Fibroblast of gingiva (primary cell): Measurements from ENCODE around the gene GATAD2A.
"Not testable (repeated sequence)": the region's sequence is repeated elsewhere in the genome, so short reads cannot be mapped to it uniquely, and the experiment has no call there.

ENCODE experiments used
- DNase-seq: peaks from one replicate; pipeline ENCODE4 v3.0.0-alpha.2; 2011; ENCODE audit warnings: low read depth

The GATAD2A gene

DNA sequence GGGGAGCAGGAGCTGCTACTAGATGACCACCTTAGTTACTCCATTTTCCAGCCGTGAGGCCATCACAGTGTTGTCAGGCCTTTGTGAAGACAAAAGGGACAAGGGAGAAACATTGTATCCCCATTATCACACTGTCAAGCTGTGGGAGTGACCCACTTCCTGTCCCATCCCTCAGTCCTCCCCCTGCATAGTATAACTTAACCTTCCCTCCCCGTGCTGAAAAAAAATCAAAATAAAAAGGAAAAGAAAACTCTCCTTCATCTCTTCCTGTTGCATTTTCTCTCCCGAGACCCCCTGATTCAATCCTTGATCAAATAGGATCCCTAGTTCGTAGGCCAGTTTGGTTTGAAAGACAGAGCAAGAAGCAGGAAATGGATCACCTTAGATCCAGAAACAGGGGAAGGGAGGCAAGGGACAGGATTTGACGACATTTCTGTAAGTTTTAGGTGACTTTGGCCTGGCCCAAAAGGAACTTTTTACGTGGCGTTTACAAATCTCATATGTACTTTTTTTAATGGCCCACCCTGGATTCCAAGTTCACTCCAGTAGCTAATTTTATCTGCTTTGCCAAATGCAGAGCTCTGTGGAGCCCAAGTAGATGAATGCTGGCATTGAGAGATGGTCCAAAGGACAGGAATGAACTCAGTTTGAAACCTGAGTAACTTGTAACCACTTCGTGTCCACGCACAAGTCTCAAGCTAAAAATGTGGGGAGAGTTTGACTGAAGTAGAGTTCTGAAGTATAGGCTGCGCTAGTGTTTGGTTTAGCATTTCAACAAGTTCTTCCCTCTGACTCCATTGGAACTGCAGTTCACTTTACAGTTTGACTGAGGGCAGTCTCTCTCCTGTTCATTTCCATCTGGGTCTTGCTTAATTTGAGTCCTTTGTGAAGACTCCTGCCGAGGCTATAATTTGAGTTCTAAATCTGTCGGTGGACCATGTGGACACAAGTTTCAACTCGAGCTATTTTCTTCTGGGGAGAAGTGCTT lies 16.6 kb upstream of the GATAD2A start:
- no peak for DNase-seq

DNA sequence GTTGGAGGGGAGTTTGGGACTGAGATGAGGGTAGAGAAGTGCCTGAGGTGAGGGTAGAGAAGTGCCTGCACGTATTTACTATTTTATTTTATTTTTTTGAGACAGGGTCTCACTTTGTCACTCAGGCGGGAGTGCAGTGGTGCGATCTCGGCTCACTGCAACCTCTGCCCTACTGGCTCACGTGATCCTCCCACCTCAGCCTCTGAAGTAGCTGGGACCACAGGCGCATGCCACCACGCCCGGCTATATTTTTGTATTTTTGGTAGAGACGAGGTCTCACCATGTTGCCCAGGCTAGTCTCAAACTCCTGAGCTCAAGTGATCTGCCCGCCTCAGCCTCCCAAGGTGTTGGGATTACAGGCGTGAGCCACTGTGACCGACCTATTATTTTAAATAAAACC lies 15.8 kb upstream of the GATAD2A start:
- DNase-seq: not testable (repeated sequence)

DNA sequence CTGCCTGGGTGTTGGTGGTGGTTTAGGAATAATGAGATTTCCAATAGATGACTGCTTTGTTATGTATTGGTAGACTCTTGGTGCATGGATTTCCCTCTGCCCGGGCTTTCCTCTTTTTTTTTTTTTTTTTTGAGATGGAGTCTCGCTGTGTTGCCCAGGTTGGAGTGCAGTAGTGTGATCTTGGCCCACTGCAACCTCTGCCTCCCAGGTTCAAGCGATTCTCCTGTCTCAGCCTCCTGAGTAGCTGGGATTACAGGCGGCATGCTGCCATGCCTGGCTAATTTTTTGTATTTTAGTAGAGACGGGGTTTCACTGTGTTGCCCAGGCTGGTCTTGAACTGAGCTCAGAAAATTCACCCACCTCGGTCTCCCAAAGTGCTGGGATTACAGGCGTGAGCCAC lies 11.1 kb upstream of the GATAD2A start:
- not testable (repeated sequence) for DNase-seq

DNA sequence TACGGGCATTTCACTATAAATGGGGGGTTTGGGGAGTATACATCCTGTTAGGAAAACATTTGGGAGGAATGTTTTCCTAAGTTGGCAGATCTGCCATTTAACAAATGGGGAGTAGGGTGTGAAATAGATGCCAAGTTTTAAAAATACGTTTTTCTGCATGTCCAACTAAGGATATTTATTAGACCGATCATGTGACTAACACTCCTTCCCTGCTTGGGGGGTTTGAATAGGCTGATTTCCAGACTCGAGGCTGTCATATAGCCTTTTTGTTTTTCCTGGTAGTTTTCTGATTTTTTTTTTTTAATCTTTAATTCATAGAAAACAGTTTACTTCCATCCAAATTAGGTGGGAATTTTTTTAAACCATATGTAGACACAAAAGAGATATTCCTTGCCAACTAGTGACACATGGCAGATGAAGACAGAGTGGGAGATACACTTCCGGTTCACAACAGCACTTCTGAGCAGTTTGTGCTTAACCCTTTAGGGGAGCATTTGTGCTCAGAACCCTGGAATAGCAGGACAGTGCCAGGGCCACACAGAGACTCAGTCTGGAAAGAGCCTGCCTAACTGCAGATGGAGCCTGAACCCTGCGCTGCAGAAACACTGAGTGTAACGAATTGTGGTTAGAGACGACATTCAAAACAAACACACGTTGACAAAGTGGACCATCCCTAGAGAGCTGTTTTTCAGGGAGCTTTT lies 5.6 kb upstream of the GATAD2A start:
- DNase-seq: peak; percentile 25

DNA sequence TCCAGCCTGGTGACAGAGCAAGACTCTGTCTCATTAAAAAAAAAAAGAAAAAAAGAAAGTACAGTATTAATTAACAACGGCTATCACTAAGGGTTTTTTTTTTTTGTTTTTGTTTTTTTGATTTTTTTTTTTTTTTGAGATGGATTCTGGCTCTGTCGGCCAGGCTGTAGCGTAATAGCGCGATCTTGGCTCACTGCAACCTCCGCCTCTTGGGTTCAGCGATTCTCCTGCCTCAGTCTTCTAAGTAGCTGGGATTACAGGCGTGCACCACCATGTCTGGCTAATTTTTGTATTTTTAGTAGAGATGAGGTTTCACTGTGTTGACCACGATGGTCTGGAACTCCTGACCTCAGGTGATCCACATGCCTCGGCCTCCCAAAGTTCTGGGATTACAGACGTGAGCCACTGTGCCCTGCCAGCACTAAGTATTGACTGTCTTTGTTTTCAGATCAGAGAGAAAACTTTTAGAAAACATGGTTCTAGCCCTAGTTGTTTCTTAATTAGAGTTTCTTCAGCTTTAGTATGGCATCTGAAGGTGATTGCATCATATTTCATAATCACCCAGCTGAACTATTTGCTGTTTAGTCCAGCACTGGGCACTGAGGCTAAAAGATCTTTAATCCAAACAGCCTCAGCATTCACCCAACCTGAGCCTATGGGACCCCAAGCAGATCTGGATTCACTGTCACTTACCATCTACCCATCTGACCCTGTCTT lies 2.7 kb upstream of the GATAD2A start:
- DNase-seq: peak; percentile 46

DNA sequence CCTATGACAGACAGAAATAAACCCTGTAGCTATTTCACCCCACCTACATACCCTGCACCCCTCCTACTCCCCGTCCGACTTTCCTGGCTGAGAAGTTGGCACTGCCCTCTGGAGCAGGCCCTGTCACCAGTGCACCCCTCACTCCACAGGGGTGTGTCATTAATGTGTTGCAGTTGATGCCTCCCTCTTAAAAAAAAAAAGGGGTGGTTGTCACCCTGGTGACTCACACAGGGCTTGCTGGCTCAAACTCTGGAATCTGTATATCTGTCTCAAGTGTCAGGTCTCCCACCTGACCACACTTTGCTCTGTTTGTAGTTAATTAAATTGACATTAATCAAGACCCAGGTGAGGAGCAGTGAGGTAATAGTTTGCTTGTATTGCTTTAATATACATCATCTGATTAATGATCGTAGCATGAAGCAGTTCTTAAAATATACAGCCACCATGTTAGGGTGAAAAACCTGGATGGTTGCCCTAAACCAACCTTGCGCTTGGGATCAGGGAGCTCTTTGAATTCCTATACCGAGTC lies 2.0 kb upstream of the GATAD2A start:
- DNase-seq: peak; percentile 11

DNA sequence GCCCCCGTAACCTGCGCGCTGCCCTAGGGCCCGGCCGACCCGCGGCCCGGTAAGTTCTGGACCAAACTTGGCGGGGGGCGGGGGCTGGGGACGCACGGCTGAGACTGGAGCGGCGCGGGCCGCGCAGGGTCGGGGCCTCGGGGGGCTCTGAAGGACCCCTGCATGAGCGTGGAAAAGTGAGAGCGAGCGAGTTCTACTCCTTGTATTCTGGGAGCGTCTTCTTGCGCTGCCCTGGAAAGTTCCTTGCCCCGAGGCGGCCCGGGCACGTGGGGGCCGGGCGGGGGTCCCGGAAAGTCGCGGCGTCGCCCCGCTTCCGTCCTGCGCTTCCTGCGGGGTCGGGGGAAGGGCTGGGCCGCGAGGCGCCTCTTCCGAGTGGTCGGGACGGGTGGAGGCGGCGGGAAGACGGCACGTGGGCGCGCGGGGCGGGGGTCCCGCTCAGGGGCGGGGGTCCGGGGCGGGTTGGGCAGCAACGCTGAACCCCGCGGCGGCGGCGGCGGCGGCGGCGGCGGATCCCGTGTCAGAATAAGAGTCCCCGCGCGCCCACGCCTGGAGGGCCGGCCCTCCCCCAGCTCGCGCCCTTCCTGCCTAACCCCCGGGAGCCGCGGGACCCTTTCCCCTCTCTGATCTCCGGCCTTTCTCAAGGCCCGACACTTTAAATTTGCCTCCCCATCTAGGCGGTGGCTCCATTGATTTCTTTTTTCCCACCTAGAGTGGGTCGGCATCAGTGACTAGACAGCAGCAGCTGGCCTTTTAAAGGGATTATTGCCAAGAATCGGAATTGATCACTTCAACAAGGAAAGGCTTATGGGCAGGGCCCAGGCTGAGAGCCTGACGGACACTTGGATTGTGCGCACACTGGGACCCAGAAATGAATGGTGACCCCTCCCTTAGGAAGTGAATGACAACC lies 749 bp downstream of the GATAD2A start:
- DNase-seq: peak; percentile 54

DNA sequence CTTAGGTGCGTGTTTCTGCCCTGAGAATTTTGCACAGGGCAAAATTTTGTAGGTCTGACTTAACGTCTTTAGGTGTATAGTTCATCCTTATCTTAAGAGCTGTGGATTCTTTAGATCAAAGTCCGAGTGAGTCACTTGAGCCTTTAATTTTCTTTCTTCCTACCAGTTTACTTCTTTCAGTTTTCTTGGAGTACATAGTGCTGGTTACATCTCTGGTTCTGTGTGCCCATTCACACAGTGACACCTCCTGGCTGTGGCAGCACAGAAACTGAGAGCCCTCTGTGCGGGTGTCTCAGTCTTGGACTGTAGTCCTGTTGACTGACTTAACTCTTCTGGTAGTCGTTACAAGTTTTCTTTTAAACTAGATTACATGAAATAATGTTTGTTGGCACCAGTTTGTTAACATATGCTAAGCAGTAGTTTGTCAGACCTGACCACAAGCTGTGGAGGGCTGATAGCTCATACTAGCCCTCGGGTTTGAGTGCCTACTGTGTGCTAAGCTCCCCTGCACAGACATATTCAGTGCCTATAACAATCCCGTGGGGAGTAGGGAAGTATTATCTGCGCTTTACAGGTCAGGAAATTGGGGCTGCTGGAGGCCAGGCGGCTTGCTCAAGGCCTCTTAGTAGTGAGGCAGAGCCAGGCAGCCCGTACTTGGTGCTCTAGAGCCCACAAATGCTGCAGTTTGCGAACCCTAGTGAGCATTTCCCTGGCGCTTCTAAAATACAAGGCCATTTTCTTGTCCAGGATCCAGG lies 1.6 kb downstream of the GATAD2A start:
- peak; percentile 52 for DNase-seq

DNA sequence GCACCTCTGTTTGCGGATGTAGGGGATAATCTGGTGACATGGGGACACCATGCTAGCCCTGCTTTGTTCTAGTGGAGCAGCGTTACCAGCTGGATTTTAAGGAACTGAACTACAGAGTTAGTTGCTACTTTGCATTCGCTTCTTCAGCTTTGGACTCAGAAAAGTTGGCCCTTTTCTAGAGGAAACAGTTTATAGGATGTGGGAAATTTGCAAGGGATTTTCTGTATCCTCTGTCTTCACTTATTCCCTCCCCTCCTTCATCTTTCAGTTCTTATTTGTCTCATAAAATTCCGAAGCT lies 2.1 kb downstream of the GATAD2A start:
- no peak for DNase-seq

DNA sequence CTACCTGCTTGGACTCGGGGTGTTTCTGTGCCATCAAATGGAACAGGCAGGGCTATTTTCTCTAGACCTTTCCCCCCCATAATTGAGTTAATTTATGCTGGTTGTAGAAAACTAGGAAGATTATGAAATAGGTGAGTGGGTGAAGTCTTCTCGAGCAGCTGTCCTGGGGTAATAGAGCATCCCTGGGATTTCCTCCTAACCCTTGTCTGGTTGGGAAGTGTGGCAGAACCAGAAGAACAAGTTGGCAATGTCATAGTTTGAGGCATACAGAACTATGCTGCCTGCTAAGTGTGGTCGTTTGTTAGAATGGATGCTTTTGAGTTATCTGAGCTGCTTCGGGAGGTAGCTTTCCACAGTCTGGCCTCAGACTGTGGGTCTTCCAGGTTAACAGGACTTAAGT lies 3.7 kb downstream of the GATAD2A start:
- DNase-seq: no peak

DNA sequence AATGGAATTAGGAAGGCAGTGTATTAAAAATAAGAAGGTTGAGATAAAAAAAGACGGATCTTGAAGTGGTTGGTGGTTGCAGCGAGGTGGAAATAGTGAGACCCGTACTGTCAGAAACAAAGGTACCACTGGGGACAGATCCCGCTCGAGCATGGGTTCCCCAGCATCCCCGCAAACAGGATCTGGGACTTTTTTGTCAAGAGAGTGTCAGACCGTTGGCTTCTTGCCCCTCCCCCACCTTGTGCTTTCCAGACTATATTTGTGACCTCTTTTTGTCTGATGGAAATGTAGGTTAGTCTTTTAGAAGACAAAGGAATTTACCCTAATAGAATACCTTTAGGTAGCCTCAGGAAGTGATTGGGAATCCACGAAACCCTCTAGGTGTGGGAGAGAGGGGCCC lies 4.2 kb downstream of the GATAD2A start:
- no peak for DNase-seq

DNA sequence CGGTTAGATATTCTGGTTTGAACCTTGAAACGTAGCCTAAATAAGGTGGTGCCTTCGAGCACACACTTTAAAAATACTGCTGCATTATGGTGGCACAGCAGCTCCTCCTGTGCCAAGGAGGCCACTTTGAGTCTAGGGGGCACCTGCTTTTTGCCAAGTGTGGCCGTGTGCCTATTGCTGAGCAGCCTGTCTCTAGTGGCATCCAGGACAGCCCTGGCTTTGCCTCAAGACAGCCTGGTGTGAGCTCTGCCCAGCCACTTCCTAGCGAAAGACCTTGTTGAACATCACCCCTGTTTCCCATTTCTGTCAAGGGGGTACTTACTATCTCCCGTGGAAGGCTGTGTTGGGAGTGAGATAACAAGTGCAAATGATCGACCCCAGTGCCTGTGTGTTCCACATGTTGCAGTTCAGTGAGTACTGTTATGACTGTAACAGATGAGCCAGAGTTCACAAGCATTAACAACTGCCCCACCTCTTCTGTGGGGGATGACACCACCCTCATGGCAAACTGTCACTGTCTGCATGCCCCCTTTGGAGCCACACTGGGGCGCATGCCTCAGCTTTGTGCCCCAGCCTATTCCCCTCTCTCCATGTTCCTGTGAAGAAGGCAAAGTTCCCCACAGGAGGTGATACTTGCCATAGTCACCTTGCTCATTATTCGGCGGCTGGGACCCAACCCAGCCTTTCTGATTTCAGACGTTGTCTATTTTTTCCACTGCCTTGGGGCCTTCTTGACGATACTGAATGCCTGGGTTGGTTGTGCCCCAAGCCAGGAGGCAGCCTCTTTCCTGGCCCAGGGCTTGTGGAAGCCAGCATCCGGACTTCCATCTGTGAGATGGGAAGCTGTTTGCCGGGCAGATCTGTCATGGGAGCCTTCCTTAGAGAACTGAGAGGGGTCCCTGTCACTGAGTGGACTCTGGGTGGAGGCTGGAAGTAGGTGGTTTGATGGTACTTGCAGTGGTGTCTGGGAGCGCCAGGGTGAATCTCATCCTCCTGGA lies 5.4 kb downstream of the GATAD2A start:
- DNase-seq: no peak

DNA sequence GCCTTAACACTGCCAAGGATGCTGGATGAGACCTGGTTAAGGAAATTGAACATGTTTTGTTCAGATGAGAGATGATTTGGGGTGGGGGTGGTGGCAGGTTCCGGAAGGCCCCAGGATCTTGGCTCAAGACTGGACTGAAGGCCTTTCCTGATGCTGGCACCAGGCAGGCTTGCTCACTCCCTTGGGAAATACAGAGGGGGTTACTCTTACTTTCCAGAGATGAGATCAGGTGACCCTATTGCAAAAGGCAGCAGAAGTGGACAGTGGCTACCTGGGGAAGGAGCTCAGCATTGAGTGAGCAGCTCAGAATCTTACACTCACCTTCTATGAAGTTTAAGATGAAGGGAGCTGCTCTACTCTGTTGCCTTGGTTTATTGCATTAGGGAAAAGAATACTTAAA lies 10.8 kb downstream of the GATAD2A start:
- DNase-seq: peak; percentile 21

DNA sequence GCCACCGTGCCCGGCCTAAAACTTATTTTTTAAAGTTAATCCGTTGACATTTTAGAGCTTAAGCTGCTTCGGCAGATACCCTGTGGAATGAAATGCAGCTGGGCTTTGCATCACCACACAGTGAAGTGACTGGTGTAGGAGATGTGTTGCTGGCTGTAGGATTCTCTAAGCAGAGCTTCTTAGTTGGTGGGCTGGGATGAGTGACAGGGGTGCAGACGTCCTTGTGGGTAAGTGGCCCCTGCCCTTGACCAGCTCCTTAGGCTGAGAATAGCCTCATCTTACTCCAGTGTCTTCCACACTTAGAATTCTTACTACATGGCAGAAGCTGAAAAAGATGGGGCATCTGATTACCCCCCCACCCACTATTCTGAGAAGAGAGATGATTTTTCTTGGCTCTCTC lies 11.6 kb downstream of the GATAD2A start:
- DNase-seq: no peak

DNA sequence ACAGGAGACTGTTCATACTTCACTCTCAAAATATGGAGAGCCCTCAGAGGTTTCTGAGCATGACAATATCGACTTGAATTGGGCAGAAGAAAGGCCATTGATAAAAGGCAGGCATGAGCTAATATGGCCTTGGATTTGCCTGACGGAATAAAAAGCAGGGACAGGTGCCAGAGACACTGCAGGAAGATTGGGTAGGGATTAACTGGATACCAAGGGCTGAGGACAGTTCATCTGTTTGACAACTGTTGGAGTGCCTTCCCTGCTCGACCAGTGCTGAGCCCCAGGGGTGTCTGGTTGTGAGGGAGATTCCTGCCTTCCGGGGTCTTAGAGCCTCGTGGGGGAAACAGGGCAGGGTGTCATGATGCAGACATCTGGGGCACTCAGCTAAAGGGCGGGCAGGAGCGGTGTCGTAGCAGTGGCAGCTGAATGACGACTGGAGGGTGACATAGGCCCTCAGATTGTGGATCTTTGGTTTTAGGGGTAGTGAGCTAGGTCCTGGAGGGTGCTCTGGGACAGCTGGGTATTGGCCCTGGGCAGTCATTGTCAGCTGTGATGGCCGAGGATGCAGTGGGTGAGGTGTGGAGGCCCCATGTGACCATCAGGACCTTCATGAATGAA lies 12.3 kb downstream of the GATAD2A start:
- no peak for DNase-seq

DNA sequence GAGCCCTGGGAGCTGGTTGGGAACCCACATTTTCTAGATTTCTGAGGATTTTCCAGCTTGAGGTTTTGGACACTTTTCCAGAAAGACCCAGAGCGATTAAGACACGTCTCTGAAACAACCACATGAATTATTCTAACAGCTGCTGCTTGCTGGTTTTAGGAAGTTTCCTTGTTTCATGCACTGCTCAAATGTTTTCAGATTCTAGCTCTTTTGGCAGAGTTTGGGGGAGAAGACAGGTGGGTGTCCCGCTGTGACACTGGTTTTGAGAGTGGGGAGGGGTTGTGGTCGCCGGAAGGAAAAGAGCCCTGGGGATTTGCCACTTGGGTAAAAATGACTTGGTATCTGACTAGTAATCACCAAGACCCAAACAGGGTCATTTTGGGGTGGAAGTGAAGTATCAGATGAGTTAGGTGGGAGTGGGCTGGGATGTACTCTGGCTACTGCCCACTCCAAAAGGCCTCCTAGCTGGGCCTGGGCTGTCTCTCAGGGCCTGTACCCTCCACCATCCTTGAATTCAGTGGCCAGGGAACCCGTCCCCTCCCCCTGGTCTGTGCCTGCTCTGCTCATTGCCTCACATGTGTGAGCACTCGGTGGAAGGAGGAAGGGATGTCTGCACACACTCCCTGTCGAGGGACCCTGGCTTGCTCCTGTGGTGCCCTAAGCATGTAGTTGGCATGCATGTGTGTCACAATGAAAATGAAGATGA lies 13.2 kb downstream of the GATAD2A start:
- no peak for DNase-seq

DNA sequence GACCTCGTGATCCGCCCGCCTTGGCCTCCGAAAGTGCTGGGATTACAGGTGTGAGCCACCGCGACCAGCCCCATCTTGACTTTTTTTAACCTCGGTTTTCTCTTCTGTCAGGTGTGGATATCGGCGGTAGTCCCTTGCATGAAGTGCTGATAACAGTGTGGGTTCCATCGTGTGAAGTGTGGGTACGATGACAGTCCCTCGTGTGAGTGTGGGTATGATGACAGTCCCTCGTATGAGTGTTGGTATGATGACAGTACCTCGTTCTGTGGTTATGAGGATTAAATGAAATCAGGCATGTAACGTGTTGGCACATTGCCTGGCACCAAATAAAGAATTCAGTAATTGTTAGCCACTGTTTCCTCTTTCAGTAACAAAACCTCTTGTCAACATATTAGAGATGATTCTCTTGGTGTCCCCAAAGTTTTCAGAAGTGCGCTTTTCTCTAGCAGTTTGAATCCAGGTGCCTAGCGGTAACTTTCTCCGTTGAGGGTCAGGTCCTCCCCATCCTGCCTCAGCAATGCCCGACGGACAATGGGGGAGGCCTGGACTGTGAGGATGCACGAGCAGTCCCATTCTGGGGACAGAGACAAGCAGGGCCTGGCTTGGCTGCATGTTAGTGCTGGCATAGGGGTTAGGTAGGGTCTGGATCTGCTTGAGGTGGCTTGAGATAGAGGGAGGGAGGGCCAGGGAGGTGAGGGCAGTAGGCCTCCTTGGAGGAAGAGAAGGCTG lies 15.3 kb downstream of the GATAD2A start:
- DNase-seq: no peak

DNA sequence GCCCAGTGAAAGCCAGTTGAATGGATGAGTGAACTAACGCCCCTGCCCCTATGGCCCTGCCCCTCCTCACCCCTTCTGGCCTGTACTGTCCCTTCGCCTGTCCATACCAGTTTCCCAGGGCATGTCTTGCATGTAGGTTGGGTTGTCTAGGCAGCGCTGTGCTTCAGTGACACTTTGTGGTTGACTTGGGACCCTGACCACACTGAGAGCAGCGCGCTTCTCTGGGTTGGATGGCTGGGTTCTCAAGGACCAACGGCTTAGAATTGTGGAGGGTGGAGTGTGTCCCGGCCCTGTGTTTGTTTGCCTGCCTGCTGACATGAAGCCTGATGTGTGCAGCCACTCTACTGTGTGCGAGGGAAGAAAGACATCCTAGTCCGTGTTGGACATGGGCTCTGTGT lies 15.8 kb downstream of the GATAD2A start:
- no peak for DNase-seq
